HG03575 (cell line): ENCODE results near the gene LRRC4C.

Experiments used
- ATAC-seq: cut with Tn5 transposase; IDR thresholded peaks from one replicate; pipeline ENCODE4 v1.9.1; 2021; ENCODE audit not compliant: unreplicated experiment, insufficient number of reproducible peaks, low FRiP score; ENCODE audit errors: extremely low read depth

LRRC4C gene

DNA sequence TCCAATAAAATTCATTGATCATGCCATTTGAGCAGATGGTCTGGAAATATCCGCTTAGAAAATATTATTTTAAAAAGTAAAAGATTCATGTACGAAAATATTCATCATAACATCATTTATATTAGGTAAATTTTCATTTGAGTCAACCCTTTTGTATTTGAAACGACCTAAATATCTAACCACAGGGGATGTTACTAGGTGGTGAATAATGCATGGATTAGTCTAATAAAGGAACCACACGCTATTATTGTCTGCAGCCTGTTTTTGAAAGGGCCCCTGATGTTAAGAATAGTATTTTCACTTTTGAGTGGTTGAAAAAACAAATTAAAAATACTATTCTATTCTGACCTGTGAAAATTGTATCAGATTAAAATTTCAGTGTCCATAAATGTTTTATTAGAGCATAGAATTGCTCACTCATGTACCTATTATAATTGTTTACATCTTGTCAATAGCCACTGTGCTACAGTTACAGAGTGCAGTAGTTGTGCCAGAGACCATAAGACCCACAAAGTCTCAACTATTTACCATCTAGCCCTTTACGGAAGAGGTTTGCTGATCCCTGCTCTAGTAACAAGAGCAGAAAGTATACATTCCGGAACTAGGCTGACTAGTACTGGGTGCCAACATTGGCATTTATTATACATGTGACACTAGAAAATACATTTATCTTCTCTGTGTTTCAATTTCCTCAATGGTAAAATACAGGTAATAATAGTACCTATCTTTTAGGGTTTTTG is 176.1 kb downstream of the LRRC4C start:
- no peak for ATAC-seq

DNA sequence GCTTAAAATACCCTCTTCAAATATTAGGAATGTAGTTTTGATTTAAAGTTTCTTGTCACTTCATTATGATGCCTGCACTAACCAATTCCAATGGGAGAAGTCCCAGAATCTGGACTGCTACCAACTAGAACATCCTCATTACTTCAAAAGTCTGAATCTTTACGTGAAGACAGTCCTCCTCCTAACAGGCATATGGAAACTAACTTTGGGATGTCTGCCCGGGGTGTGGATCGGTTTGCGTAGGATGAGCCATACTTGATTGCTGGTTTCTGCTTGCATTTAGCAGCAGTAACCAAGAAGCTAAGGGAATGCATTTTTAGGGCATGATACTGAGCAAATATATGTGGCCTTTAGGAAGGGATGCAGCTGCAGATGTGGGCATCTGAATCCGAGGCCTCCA is 177.1 kb downstream of the LRRC4C start:
- no peak for ATAC-seq

DNA sequence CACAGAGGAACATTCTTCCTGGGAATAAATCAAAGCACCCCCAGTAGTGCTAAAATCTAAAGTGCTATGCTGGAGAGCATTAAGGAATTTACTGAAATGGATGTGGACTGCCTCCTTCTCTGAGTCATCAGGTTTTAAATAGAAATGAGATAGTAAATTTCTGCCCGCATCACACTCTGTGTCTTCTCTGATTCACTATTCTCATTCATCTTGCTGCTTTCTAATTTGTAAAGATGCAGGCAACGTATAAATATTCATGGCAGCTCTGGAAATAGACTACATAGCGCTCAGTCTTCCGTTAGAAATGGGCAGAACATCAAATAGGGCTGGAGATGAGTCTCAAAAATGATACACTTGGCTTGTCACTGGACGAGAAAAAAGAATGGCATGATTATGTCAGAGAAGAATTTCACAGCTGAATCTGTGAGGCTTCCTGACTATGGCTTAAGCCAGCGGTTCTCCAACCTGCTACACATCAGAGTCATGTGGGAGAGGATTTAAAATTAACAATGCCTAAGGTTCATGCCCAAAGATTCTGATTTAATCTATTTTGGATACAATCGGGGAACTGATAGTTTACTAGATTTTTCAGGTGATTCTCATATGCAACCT is 178.2 kb downstream of the LRRC4C start:
- ATAC-seq, result no peak

DNA sequence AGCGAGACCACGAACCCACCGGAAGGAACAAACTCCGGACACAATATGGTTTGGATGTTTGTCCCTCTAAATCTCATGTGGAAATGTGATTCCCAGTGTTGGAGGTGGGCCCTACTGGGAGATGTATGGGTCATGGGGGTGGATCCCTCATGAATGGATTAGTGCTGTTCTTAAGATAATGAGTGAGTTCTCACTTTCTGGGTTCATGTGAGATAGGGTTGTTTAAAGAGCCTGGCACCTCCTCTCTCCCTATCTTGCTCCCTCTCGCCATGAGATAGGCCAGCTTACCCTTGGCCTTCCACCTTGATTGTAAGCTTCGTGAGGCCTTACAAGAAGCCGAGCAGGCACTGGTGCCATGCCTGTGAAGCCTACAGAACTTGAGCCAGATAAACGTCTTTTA is 184.6 kb downstream of the LRRC4C start:
- no peak for ATAC-seq

DNA sequence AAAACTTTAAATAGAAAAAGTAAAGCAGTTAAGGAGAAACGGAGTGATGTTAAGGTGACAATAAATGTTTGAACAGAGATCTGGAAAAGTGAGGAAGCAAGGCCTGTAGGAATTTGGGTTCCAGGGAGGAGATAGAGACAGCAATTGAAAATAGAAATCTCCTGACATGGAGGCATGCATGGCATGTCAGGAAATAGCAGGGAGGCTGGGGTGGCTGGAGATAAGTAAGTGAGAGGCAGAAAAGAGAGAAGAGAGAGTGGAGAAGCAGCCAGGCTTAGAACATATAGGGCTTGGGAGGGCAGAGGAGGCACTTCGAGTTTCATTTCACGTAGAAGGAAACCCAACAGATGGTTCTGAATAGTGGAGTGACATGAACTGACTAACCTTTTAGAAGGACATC is 185.5 kb downstream of the LRRC4C start:
- no peak for ATAC-seq

DNA sequence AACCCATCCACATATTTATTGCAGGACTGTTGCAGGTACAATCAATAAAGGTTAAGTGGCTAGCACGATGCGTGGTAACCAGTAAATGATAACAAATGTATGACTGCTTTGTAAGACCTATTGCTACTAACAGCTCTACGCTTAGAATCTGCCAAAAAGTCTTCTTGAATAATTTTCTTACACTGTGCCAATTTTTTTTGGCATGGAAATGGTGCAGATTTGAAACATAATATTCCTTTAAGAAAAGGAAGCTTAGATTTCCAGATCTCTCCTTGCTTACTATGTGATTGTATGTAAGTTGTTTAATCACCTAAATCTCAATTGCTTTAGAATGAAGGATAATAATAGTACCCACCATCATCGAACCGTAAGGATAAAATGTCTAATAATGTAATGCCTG is 192.0 kb downstream of the LRRC4C start:
- ATAC-seq, result no peak

DNA sequence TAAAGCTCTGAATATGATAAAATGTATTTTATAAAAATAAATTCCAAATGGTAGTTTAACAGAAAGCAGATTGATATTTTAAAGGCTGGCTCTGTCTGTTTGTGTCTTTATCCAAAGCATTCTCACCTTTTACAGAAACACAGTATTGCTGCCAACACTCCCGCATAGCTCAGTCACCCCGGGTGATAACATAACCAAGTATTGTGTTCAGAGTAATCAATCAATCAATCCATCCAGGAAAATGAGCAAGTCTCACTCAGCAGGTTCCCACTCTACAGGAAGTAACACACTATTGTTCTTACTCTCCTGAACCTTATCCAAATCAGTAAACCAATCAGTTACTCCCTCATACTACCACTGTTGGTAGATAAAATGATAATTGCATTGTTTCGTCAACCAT is 203.4 kb downstream of the LRRC4C start:
- ATAC-seq, result no peak

DNA sequence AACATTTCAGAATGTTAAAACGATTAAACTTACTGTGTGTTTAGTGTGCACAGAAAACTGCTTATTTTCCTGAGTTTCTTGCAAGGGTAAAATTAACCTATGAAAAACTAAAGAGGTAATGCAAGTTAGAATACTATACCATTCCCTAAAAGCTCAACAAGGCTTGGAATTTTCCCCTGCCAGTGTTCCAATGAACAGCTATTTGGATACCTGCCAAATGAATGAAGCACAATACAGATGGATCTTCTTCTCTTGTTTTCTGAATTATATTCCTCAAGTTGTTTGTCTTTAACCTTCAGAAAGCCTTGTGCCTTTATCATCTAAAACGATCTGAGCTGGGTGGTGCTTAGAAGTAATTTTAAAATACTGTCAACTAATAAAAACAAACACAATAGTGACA is 204.5 kb downstream of the LRRC4C start:
- no peak for ATAC-seq

DNA sequence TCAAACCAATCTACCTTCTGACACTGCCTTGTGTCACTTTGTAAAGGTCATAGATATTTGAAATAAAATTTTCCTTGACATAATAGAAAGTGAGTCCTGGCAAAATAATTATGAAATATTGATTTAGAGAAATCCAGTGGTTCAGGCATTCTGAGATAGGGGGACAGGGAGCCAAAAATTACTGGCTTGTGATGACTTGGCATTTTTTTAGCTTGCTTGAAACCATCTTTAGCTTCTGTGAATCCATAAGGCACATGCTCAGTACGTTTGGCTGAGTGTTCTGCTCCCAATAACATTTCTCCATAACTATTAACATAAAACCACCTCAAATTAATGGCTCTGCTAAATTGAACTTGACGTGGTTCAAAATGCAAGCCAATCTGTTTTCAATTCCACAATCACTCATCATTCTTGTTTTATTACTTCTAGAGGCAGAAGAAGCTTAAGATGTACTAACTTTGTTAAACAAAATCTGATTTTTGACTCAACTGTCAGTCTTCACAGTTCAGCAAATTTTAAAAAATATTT is 209.0 kb downstream of the LRRC4C start:
- ATAC-seq, result no peak

DNA sequence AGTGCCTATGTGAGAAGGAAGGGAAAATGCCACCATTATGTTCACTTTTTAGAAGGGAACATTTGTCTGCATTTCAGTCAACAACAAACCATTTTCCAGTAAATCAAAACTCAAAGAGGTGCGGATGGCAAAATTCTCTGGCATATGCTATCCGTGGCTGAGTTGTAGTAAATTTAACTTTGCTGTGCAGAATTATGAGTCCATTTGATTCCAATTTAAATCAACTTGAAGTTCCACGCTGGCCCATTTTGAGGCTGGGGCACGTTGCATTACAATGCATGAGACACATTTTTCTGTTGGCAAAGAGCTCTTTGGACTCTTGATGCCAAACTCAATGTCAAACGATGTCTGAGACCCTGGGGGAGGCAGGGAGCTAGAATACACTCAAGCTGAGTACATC is 211.8 kb downstream of the LRRC4C start:
- no peak for ATAC-seq

DNA sequence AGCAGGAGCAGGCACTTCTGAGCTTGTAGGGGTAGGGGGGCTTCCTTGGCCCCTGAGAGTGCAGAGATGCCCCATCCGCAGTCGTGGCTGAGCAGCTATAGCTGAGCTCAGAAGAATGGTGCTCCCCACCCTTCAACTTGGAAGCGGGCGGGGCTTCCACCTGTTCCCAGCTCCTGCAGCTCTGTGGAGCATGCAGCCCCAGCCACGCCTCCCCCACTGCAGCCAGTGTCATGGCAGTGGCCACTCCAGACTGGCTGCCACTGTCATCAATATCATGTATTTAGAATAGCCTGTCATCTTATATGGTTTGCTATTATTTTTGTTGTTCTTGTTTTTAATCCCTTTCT is 213.1 kb downstream of the LRRC4C start:
- ATAC-seq, result no peak

DNA sequence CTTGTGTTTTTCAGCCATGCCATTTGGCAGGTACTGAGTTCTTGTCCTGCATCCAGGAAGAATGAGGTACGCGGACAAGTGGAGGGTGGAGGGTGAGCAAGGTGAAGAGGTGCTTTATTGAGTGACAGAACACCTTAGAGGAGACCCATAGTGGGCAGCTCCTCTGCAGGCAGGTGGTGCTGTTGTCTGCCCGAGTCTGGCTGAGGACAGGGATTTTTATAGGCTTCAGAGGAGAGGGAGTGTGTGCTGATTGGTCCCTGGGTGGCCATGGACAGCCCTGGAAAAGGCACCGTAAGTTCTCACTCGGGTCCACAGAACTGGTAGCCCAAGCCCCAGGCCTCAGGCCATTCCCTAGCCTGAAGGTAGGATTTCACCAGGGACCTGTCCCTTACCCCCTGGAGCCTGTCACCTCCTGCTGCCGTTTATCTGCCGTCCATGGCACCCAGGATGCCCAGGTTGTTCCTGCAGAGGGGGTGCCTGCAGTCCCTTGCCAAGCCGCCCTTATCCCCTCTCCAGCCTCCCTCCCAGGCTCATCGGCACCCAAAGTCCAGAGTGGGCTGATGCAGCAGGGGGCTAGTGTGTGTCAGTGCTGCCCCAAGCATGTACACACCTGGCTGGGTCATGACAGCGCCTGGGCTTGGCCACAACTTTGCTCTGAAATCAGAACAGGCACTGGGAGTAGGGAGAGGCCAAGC is 213.6 kb downstream of the LRRC4C start:
- ATAC-seq, result no peak

DNA sequence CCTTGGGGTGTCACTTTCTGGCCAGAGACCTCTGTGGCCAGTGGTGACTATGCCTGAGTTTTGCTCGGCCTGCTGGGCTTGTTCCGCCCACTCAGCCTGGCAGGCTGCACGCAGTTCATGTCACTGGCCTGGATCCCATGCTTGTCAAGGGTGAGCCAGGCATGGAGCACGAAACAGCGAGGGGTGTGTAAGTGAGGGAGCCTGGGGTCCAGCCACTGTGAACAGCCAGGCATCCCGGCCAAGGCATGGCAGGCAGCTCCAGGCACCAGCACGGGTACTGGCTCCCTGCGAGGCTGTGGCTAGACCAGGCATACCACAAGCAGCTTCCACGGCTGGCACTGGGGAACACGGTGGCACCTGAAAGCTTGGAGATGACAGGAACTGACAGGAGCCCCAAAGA is 214.3 kb downstream of the LRRC4C start:
- ATAC-seq, result no peak

DNA sequence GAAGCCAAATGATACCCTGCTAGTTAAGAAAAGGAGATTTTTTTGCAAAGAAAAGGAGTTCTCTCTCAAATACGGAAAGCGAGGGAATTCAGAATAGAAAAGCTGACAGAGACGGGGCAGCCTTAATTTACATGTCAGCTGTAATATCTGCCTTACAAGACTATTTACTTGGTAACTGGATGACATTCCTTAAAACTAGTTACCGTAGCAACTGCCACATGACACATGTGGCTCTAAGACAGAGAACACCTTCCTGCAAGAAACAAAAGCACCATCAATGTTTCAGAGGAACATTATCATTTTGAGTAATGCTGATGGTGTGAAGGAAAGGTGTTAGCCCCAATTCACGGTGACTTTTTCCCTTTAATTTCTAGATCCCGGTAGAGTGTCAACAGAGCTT is 222.1 kb downstream of the LRRC4C start:
- no peak for ATAC-seq

DNA sequence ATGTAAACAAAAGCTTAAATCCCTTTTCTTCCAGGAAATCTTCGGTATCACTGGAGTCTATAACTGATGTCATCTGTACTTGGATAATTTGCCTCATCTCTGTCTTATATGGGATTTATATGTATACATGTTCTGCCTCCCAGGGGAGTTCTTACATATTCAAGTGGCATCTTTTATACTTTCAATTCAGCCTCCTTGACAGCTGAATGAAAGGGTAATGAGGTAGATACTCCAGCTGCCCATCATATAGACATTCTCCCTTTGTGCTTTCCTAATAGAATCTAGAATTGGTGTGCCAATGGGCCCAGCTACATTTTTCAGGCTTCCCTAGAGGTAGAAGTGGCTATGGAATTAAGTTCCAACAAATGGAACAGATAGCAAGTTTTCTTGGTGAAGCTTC is 223.8 kb downstream of the LRRC4C start:
- ATAC-seq, result no peak

DNA sequence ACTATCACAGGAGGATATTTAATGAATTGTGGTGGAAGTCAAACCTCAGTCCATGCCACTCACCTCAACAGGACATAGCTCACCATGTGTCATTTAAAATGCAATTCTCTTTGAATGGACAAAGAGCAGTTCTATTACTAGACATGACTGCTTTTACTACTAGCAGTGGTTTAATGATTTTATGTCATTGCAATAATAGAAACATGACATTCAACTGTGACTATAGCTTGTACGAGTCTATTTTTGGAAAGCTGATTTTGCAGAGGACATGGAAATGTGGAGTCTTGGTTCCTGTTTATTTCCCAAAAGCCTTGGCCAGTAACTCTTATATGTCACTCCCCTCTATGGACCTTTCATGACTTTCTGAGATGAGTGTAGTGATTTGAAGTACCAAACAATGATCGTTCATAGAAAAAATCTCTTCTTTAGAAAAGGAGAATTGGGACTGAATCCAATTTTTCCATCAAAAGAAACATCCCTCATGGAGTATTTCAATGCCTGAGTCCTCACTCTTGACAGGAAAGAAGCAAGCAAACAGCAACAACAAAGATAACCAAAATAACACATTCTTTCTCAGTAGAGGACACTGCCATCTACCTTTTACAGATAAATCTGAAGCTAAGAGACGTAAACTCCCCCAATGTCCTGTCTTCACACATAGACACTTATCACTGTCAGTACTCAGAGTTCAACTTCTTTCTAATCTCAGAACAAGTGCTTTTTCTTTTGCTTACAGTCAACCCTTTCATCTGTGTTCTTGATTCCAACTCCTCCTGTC is 233.4 kb downstream of the LRRC4C start:
- no peak for ATAC-seq

DNA sequence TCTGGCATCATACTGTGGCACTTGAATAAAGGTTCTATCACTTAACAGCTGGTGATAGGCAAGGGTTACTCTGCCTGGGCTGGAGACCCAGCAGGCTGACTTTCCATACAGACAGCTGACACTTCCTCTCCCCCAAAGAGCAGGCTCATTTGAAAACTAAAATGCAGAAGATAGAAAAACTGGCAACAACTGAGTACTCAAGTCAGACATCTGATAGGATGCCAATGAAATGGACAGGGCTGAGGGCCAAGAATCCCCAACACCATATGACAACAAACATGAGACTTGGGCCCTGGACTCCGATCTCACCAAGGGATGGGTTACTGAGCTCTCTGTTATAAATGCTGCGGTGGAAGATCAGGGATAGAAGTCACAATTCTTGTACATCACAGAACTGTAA is 237.2 kb downstream of the LRRC4C start:
- no peak for ATAC-seq

DNA sequence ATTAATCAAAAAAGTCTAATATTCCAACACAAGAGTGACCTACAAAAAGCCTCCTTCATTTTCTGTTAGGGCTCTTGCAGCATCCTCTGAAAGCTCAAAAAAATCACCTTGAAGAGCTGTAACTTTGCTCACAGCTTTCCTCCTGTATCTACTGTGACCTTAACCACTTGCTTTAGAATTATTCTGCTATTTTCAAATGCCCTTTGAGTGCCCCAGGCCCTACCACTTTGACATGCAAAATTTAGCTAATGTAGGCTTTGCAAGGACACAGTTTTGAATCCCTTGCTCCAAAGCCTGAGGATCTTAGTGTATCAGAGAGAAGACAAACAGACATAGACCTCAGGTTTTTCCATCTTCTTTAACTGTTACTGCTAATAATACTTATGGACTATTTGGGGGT is 253.1 kb downstream of the LRRC4C start:
- ATAC-seq, result no peak

DNA sequence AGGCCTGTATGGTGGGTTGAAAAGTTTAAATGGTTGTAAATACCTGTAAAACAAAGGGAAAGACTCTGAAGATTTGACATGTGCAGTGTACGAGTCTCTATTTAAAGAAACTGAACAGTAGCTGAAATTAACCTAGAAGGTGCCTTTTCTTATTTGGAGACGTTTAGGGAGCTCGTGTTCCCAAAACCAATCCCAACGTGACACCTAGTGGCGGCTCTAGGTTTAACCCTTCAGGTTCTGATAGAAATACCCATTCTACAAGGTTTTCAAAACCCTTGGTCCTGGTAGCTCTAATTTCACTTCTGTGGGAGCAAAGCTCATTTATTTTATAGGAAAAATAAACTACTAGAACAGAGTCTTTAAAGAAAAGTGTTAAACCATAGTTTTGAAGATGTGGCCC is 258.3 kb downstream of the LRRC4C start:
- ATAC-seq, result no peak
